ENCODE data around the gene PRKN. TPM values are rescaled to one million over a fixed set of nuclear protein-coding genes. Genes with fewer than 3 reads are reported as not detected.
A peak's percentile ranks its signal among the peaks of the same experiment; 100 is the strongest.

Gene PRKN
- total RNA-seq, 2 donors from 2014 or later: 3.3 to 4.8 TPM

- no peak for TF ChIP-seq CTCF (conservative IDR thresholded peaks at IDR 0.05)
- no peaks in the 10 kb centered on the region for H3K36me3 ChIP-seq (ENCODE audit: control insufficient read depth, insufficient read depth, low read length)
- Mint-ChIP-seq H3K27ac (no peak overlapping the region), H3K36me3 (ENCODE audit: low read depth) (no peaks in the 10 kb centered on the region), H3K4me1 (no peaks in the 10 kb centered on the region), H3K4me3 (no peak overlapping the region), H3K27me3 (ENCODE audit: insufficient read depth) (peaks cover 7% of the 10 kb centered on the region), H3K9me3 (peaks cover 5% of the 10 kb centered on the region)
- no peak overlapping the region for H3K9ac ChIP-seq (ENCODE audit: extremely low read depth, low read length, poor library complexity, severe bottlenecking)
- H3K4me1 ChIP-seq (ENCODE audit: control insufficient read depth, insufficient read depth, low read length): no peaks in the 10 kb centered on the region
- H3K27ac ChIP-seq (ENCODE audit: low read depth, low read length): no peak overlapping the region
- H3K9me3 ChIP-seq (ENCODE audit: control insufficient read depth, low read length): peaks cover 6% of the 10 kb centered on the region
- no peak for DNase-seq
- H3K4me3 ChIP-seq (ENCODE audit: low read length): no peak overlapping the region
- H3K27me3 ChIP-seq (ENCODE audit: control insufficient read depth, insufficient read depth, low read length, poor library complexity, severe bottlenecking): no peaks in the 10 kb centered on the region
- 92 to 99% methylated on average over 2 of the region's 2 CpGs for WGBS, 2 experiments (ENCODE audit: insufficient coverage in 1 of 2, insufficient read length in 1 of 2)
Measured at GRCh38 chr6:161613711-161614110, 1113.9 kb downstream of the PRKN start.

DNA sequence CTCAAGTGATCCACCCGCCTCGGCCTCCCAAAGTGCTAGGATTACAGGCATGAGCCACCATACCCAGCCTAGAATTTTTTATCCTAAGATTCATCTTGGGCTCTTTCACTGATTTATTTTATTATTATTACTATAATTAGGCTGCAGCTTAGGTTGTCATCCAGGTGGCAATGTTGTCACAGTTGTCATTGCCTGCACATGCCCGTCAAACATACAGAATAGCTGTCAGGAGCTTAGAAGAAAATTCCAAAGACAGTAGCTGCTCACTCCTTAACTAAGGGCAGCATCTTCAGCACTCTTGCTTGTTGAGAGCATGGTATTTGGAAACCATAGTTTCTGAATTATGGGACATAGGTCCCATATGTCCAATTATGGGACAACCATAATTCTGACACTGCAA, 1118.8 kb downstream of the PRKN start:
- no peak overlapping the region for H3K9ac ChIP-seq (ENCODE audit: extremely low read depth, low read length, poor library complexity, severe bottlenecking)
- no peaks in the 10 kb centered on the region for H3K27me3 ChIP-seq (ENCODE audit: control insufficient read depth, insufficient read depth, low read length, poor library complexity, severe bottlenecking)

GRCh38 chr6:161607696-161608297, 1119.8 kb downstream of the PRKN start:
- H3K9me3 Mint-ChIP-seq: no peaks in the 10 kb centered on the region

More for the DNA sequence above, 1118.8 kb downstream of the PRKN start:
- DNase-seq: no peak
- no peak overlapping the region for H3K27ac Mint-ChIP-seq
- no peaks in the 10 kb centered on the region for H3K4me1 ChIP-seq (ENCODE audit: control insufficient read depth, insufficient read depth, low read length)
- no peak for TF ChIP-seq CTCF (conservative IDR thresholded peaks at IDR 0.05)
- H3K4me1 Mint-ChIP-seq: no peaks in the 10 kb centered on the region
- H3K27me3 Mint-ChIP-seq (ENCODE audit: insufficient read depth): peaks cover 4% of the 10 kb centered on the region
- no peak overlapping the region for H3K27ac ChIP-seq (ENCODE audit: low read depth, low read length)
- no peak overlapping the region for H3K4me3 ChIP-seq (ENCODE audit: low read length)
- H3K36me3 Mint-ChIP-seq (ENCODE audit: low read depth): no peaks in the 10 kb centered on the region
- H3K9me3 ChIP-seq (ENCODE audit: control insufficient read depth, low read length): peaks cover 6% of the 10 kb centered on the region
- no peaks in the 10 kb centered on the region for H3K36me3 ChIP-seq (ENCODE audit: control insufficient read depth, insufficient read depth, low read length)
- H3K4me3 Mint-ChIP-seq: no peak overlapping the region
- 91 to 100% methylated on average over 1 to 3 of the region's 3 CpGs for WGBS, 2 experiments (ENCODE audit: insufficient coverage in 1 of 2, insufficient read length in 1 of 2)
- peaks cover 5% of the 10 kb centered on the region for H3K9me3 Mint-ChIP-seq

More at GRCh38 chr6:161607696-161608297, 1119.8 kb downstream of the PRKN start:
- H3K4me1 ChIP-seq (ENCODE audit: control insufficient read depth, insufficient read depth, low read length): no peaks in the 10 kb centered on the region
- no peaks in the 10 kb centered on the region for H3K27me3 ChIP-seq (ENCODE audit: control insufficient read depth, insufficient read depth, low read length, poor library complexity, severe bottlenecking)
- TF ChIP-seq CTCF (conservative IDR thresholded peaks at IDR 0.05): peak; percentile 43
- Mint-ChIP-seq H3K4me3 (no peak overlapping the region), H3K4me1 (no peaks in the 10 kb centered on the region), H3K36me3 (ENCODE audit: low read depth) (no peaks in the 10 kb centered on the region), H3K27ac (no peak overlapping the region), H3K27me3 (ENCODE audit: insufficient read depth) (no peaks in the 10 kb centered on the region)
- no peak overlapping the region for H3K4me3 ChIP-seq (ENCODE audit: low read length)
- 90 to 92% methylated on average over 2 to 5 of the region's 6 CpGs for WGBS, 2 experiments (ENCODE audit: insufficient coverage in 1 of 2, insufficient read length in 1 of 2)
- peaks cover 6% of the 10 kb centered on the region for H3K9me3 ChIP-seq (ENCODE audit: control insufficient read depth, low read length)
- H3K27ac ChIP-seq (ENCODE audit: low read depth, low read length): no peak overlapping the region
- H3K9ac ChIP-seq (ENCODE audit: extremely low read depth, low read length, poor library complexity, severe bottlenecking): no peak overlapping the region
- no peaks in the 10 kb centered on the region for H3K36me3 ChIP-seq (ENCODE audit: control insufficient read depth, insufficient read depth, low read length)
- no peak for DNase-seq

Data from endodermal cell (in vitro differentiated cells).